NCI-H446 treated with DMSO at 0.1 percent for 48 hours (cell line): ENCODE measurements around the gene OXCT2.
A peak's percentile ranks its signal among the peaks of the same experiment; 100 is the strongest.

Source experiments
- DNase-seq: peaks from one replicate; lab custom pipeline; 2025; lab: John Stamatoyannopoulos, UW

OXCT2 gene

GRCh38 chr1:39733161-39733560 lies 38.0 kb downstream of the OXCT2 start:
- no peak for DNase-seq

GRCh38 chr1:39732730-39733129 lies 38.4 kb downstream of the OXCT2 start:
- DNase-seq, result no peak

- no peak for DNase-seq
Observed at GRCh38 chr1:39729842-39730241, 41.3 kb downstream of the OXCT2 start.

GRCh38 chr1:39729030-39729429 lies 42.1 kb downstream of the OXCT2 start:
- DNase-seq, result no peak

- no peak for DNase-seq
Observed at GRCh38 chr1:39727932-39728317, 43.2 kb downstream of the OXCT2 start.

DNA sequence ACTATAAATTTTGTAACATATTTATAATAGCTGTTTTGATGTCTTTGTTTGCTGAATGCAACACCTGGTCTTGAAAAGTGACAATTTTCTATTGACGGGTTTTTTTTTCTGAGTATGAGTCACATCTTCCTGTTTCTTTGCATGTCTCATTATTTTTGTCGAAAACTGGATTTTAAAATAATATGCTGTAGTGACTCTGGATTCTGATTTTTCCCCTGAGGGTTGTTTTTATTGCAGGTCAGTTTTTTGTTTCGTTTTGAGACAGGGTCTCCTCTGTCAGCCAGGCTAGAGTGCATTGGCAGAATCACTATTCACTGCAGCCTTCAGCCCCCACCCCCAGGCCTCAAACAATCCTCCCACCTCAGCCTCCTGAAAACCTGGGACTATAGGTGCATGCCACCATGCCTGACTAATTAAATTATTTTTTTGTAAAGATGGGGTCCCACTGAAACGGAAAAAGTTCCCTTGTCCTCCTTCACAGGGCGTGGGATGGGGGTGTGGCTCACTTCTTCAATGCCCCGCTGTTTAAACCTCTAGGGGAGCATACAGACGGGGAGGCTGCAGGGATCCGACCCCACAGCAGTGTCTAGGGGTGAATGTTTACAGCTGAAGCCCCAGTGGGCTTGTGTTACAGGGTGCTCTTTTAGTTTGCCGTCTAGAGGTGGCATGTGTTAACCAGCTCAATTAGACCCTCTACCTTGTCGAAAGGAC lies 43.8 kb downstream of the OXCT2 start:
- DNase-seq, result no peak

- DNase-seq, result no peak
Observed at GRCh38 chr1:39726600-39726999, 44.5 kb downstream of the OXCT2 start.

- DNase-seq, result no peak
Observed at GRCh38 chr1:39722495-39722894, 48.7 kb downstream of the OXCT2 start.

GRCh38 chr1:39721664-39722063 lies 49.5 kb downstream of the OXCT2 start:
- no peak for DNase-seq

DNA sequence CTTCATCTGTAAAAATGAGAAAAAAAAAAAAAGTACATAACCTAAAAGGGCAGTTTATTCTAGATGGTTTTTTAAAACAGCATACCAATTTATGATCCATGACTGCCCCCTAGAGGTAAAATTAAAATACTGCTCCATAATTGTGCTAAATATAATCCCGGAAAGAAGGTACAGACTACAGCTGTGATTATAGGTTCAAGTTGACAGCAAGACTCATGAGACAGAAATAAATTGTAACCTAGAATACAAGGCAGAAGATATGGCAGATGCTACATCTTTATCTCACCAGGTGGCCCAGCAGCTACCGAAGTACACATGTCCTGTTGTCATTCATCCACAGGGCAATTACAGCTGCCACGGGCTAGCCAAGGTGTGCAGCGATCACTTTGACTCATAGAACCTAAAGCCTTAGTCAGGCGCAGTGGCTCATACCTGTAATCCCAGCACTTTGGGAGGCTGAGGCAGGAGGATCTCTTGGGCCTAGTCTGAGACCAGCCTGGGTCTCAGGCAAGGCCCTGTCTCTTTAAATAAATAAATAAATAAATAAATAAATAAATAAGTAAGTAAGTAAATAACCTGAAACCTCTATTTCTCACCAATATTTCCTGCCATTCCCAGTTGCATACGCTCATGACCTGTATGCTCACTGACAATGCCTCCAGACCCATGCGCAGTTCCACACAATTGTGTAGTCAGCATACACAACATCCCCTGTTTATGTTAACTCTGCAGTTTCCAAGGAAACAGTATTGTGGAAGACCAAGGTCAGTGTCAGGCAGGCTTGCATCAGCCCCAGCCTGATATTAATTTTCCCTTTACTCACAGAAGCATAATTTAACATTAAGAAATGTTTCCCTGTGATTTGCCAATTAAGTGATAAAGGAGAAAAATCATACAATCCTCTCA lies 50.8 kb downstream of the OXCT2 start:
- DNase-seq, result peak; percentile 52
